22Rv1 (cell line): ENCODE measurements around the gene PCSK5.

ENCODE experiments used
- ZFX ChIP-seq: fragments of 450-650 bp; IDR thresholded peaks from 2 replicates; pipeline ENCODE4 v1.6.1; 2017; ENCODE audit warnings: antibody characterized with exemption, borderline replicate concordance
- TF ChIP-seq, protein P1 (sequence below): fragments of 450-650 bp; IDR thresholded peaks from 2 replicates; pipeline ENCODE4 v1.5.1; 2017; ENCODE audit warnings: mild to moderate bottlenecking

- TF ChIP-seq, protein P1, sequence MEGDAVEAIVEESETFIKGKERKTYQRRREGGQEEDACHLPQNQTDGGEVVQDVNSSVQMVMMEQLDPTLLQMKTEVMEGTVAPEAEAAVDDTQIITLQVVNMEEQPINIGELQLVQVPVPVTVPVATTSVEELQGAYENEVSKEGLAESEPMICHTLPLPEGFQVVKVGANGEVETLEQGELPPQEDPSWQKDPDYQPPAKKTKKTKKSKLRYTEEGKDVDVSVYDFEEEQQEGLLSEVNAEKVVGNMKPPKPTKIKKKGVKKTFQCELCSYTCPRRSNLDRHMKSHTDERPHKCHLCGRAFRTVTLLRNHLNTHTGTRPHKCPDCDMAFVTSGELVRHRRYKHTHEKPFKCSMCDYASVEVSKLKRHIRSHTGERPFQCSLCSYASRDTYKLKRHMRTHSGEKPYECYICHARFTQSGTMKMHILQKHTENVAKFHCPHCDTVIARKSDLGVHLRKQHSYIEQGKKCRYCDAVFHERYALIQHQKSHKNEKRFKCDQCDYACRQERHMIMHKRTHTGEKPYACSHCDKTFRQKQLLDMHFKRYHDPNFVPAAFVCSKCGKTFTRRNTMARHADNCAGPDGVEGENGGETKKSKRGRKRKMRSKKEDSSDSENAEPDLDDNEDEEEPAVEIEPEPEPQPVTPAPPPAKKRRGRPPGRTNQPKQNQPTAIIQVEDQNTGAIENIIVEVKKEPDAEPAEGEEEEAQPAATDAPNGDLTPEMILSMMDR = no peak
- TF ChIP-seq ZFX = no peak
These were observed 142.4 kb downstream of the PCSK5 start for GRCh38 chr9:76032797-76033373.
